ENCODE data around the gene SPATA2L.

GRCh38 chr16:89695086-89695874, 6.2 kb downstream of the SPATA2L start:
- no peak for TF ChIP-seq REST (IDR thresholded peaks at IDR 0.05; ENCODE audit: insufficient replicate concordance, low read depth)
- no peak for TF ChIP-seq CTCF (IDR thresholded peaks at IDR 0.05; ENCODE audit: insufficient read depth, low read length)
- TF ChIP-seq POLR2AphosphoS5 (IDR thresholded peaks at IDR 0.05; ENCODE audit: low read depth): no peak
- no peak for TF ChIP-seq SPI1 (IDR thresholded peaks at IDR 0.05; ENCODE audit: borderline replicate concordance, low read depth)

All from HL-60 (cell line).